ENCODE measurements around the gene SLC41A2.
"Not testable (repeated sequence)": the region's sequence is repeated elsewhere in the genome, so short reads cannot be mapped to it uniquely, and the experiment has no call there.

SLC41A2 gene

GRCh38 chr12:104958001-104958804 is at the start of gene SLC41A2:
SLC41A2 (minus strand) TSS chr12:104958290; CDS start chr12:104928527, 29,763 bp downstream.
- peak; percentile 61 for DNase-seq (ENCODE audit: low spot score)

GRCh38 chr12:105001476-105001875 is 43.4 kb upstream of the SLC41A2 start:
- DNase-seq (ENCODE audit: low spot score) = no peak

GRCh38 chr12:104999347-104999685 is 41.2 kb upstream of the SLC41A2 start:
- DNase-seq (ENCODE audit: low spot score) = no peak

- no peak for DNase-seq (ENCODE audit: low spot score)
These were observed 40.6 kb upstream of the SLC41A2 start for GRCh38 chr12:104998423-104999346.

GRCh38 chr12:104997541-104997940 is 39.5 kb upstream of the SLC41A2 start:
- no peak for DNase-seq (ENCODE audit: low spot score)

GRCh38 chr12:104994336-104994735 is 36.2 kb upstream of the SLC41A2 start:
- DNase-seq (ENCODE audit: low spot score) = peak; percentile 29

GRCh38 chr12:104991565-104992128 is 33.6 kb upstream of the SLC41A2 start:
- no peak for DNase-seq (ENCODE audit: low spot score)

- DNase-seq (ENCODE audit: low spot score) = no peak
These were observed 32.9 kb upstream of the SLC41A2 start for GRCh38 chr12:104990950-104991349.

GRCh38 chr12:104986022-104986941 is 28.2 kb upstream of the SLC41A2 start, which contains the start of gene NOPCHAP1:
NOPCHAP1 (plus strand) TSS chr12:104986316; CDS start chr12:104986353, 37 bp downstream.
- DNase-seq (ENCODE audit: low spot score) = peak; percentile 85

- DNase-seq (ENCODE audit: low spot score) = no peak
These were observed 27.1 kb upstream of the SLC41A2 start for GRCh38 chr12:104985206-104985605.

GRCh38 chr12:104977688-104978087 is 19.6 kb upstream of the SLC41A2 start:
- not testable (repeated sequence) for DNase-seq (ENCODE audit: low spot score)

- no peak for DNase-seq (ENCODE audit: low spot score)
These were observed 18.6 kb upstream of the SLC41A2 start for GRCh38 chr12:104976703-104977102.

GRCh38 chr12:104975587-104976343 is 17.7 kb upstream of the SLC41A2 start:
- no peak for DNase-seq (ENCODE audit: low spot score)

- no peak for DNase-seq (ENCODE audit: low spot score)
These were observed 16.7 kb upstream of the SLC41A2 start for GRCh38 chr12:104974626-104975290.

- no peak for DNase-seq (ENCODE audit: low spot score)
These were observed 15.2 kb upstream of the SLC41A2 start for GRCh38 chr12:104973250-104973649.

GRCh38 chr12:104971306-104971705 is 13.2 kb upstream of the SLC41A2 start:
- no peak for DNase-seq (ENCODE audit: low spot score)

GRCh38 chr12:104969343-104969742 is 11.3 kb upstream of the SLC41A2 start:
- no peak for DNase-seq (ENCODE audit: low spot score)

GRCh38 chr12:104966677-104967076 is 8.6 kb upstream of the SLC41A2 start:
- DNase-seq (ENCODE audit: low spot score) = no peak

- no peak for DNase-seq (ENCODE audit: low spot score)
These were observed 6.7 kb upstream of the SLC41A2 start for GRCh38 chr12:104964856-104965205.

GRCh38 chr12:104964167-104964855 is 6.2 kb upstream of the SLC41A2 start:
- DNase-seq (ENCODE audit: low spot score) = no peak
